GM10248 (cell line): Measurements from ENCODE around the gene NLGN2.
A peak's percentile ranks its signal among the peaks of the same experiment; 100 is the strongest.

Source experiments
- CTCF ChIA-PET: fragments of 300-600 bp; sonication (Branson Sonifier 250); formaldehyde crosslinking; extraction: SDS; loops from one replicate; lab custom pipeline; 2021; ENCODE audit warnings: antibody characterized with exemption; lab: Yijun Ruan, JAX
- POLR2A ChIA-PET: fragments of 350-650 bp; sonication (Branson Sonifier 250); formaldehyde crosslinking; extraction: SDS; loops from one replicate; lab custom pipeline; 2020; ENCODE audit warnings: antibody characterized with exemption; lab: Yijun Ruan, JAX
- DNase-seq: peaks from one replicate; pipeline ENCODE4 v3.0.0; 2012; ENCODE audit errors: extremely low spot score
- CTCF ChIP-seq: IDR thresholded peaks from 2 replicates; pipeline ENCODE4 v1.5.1; 2012; ENCODE audit warnings: mild to moderate bottlenecking, low read depth; ENCODE audit errors: extremely low read depth, missing control alignments, control extremely low read depth

The NLGN2 gene

GRCh38 chr17:7396147-7396546, 11.5 kb upstream of the NLGN2 start:
- ChIA-PET POLR2A (interaction anchor here (0.6 kb wide), 1 partner anchor 135 kb away, joined by 3 read pairs; no protein-coding TSS in a partner anchor), CTCF (interaction anchor here (1.0 to 1.9 kb wide), 2 partner anchors 10 to 183 kb away, joined by 3 to 4 read pairs; partner anchors contain the start of gene CD68)
- TF ChIP-seq CTCF = no peak
- no peak for DNase-seq

GRCh38 chr17:7398612-7399011, 9.0 kb upstream of the NLGN2 start:
- TF ChIP-seq CTCF = no peak
- ChIA-PET CTCF (interaction anchor here (1.2 to 3.2 kb wide), 4 partner anchors 8 to 190 kb away, joined by 3 to 12 read pairs (median 4); no protein-coding TSS in a partner anchor), POLR2A (interaction anchor here (0.6 kb wide), 2 partner anchors 23 to 149 kb away, joined by 3 read pairs; no protein-coding TSS in a partner anchor)
- no peak for DNase-seq

DNA sequence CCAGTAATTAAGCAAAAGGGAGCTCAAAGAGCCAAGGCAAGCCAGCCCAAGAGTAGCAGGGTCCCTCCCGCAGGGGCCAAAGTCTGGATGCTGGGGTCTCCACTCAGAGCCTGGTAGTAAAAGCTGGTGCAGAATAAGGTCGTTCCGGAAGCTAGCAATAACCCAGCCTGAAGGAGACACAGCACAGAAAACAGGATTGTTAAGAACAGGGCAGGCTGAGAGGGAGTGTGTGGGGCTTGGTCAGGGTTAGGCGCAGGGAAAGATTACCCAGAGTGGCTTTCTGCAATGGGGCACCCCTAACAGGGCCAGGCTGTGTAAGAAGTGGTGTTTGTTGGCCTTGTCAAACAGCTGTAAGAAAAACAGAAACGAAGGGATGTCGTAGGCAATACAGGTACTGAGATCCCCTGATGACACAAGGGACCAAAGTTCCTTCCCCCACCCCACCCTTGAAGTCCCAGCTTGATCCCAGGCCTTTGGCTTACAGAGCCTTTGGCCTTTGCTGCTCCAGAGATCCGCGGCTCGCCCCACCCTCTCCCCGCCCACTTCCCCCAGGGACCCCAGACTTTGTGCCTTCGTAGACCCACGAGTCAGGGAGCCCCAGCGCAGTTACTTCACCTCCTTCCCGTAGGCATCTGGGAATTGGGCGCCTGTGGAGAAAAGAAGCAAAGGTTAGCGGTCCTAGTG, 4.5 kb upstream of the NLGN2 start:
- TF ChIP-seq CTCF = no peak
- CTCF ChIA-PET = interaction anchor here (0.8 to 2.1 kb wide), 10 partner anchors 9 to 186 kb away, joined by 3 to 10 read pairs (median 3); partner anchors contain the start of genes PLSCR3, SOX15, TMEM102 and TMEM95
- POLR2A ChIA-PET = interaction anchor here (0.6 to 2.3 kb wide), 9 partner anchors 9 to 483 kb away, joined by 3 to 10 read pairs (median 6); partner anchors contain the start of genes MPDU1, PLSCR3 and POLR2A
- no peak for DNase-seq

DNA sequence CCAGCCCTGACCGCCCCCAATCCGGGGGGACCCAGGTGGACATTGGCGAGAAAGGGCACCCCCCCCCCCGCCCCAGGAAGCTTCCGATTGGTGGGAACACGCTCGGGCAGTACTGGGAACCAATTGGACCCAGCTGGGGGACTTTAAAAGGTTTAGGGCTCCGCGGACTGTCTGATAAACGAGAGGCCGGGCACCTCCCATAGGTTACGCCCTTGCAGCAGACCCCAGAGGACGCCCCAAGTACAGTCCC, 4.0 kb upstream of the NLGN2 start:
- no peak for TF ChIP-seq CTCF
- ChIA-PET POLR2A (interaction anchor here (0.6 to 2.3 kb wide), 15 partner anchors 9 to 482 kb away, joined by 3 to 10 read pairs (median 4); partner anchors contain the start of genes CD68, GPS2, MPDU1 and PLSCR3), CTCF (interaction anchor here (0.8 to 2.1 kb wide), 7 partner anchors 9 to 186 kb away, joined by 3 to 10 read pairs (median 4); partner anchors contain the start of genes PLSCR3, SOX15 and TMEM95)
- no peak for DNase-seq

DNA sequence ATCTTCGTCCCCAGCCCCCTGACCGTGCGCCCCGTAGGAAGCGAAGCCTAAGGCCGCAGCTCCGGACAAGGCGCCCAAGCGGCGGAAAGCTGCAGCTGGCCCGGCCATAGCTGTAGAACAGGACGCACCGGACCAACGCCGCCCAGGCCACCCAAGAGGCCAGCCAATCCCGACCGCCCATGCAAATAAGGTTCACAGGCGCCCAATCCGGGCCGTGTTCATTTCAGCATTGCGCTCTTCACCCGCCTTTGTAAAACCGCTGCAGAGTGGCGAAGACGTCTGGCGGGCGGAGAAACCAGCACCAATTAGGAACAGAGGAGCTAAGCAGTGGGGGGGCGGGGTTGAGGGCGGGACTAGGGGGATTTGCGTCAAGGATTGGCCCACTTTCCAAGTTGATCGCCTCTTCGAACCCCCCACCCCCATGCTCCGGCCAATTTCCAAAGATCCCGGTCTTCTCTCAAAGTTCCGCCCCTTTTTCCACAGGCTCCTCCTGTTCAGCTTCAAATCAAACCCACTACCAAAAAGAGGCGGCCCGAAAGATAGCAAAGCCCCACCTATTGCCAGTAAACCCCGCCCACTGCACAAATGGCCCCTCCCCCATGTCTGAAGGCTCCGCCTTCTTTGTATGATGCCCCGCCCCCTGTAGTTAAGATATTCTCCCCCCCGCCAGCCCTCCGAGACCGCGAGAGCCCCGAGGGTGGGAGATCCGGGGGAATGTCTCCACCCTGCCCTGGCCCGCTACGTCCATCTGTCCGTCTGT, 3.5 kb upstream of the NLGN2 start, which contains the start of gene TMEM256:
Gene TMEM256, minus strand, starts transcription at position 121 of the 760 bp plus-strand sequence. Its CDS starts 13 bp downstream, at position 108.
- peak; percentile 97 for DNase-seq
- CTCF ChIA-PET = interaction anchor here (0.8 to 2.1 kb wide), 7 partner anchors 10 to 208 kb away, joined by 3 to 10 read pairs (median 4); partner anchors contain the start of genes PLSCR3, SOX15 and TMEM95
- POLR2A ChIA-PET = interaction anchor here (0.6 to 2.3 kb wide), 15 partner anchors 10 to 482 kb away, joined by 3 to 10 read pairs (median 4); partner anchors contain the start of genes CD68, GPS2, MPDU1 and PLSCR3
- no peak for TF ChIP-seq CTCF
